ENCODE results near the gene SDHA.
"Not testable (repeated sequence)": the region's sequence is repeated elsewhere in the genome, so short reads cannot be mapped to it uniquely, and the experiment has no call there.

The SDHA gene

DNA sequence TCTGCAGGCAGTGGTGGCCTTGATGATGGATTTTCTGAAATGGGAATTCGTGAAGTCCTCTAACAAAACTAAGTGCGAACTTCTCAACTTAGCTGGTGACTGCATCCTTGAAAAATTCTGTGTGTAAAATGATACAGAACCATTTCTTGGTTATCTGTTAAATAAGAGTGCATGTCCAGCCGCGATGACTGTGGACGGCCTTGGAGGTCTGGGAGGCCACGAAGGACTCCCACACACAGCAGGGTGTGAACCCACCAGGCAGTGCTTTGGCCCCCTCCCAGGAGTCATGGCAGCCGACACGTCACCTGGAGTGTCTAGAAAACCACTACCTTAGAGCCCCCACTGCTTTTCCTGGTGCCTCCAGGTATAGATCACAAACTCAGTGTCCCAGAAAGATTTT is 85.6 kb downstream of the SDHA start:
- DNase-seq, result not testable (repeated sequence)

DNA sequence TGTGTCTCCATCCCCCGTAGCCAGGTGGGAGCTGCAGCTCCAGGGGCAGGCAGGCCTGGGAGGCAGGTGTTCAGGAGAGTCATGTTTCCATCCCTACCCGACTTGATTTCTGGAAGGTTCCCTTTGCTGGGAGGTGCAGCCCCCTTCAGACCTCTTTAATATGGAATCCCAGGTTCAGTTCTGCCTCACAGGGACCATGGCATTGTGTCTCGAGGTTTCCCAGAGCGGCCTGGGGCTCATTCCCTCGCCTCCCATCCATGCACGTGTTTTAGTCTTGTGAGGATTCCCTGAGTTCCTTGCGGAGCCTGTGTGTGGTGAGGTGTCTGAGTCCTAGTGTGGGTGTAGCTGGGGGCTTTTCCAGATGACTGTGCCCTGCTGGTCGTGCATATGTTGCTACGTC is 86.9 kb downstream of the SDHA start:
- no peak for DNase-seq

DNA sequence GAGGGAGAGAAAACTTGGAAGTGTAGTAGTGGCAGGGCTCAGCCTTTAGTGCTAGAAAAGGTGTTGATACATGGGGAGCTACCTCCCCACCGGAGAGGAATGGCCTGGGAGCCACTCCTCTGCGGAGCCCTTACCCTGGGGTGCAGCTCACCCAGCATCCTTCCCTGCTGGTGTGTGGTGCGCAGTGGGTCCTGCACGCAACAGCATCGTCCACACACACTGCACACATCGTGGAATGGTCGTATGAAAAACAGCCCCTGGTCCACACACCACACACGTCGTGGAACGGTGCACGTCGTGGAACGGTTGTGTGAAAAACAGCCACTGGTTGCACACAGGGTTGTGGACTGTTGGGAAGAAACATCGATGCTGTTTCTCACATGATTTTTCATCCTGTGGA is 87.3 kb downstream of the SDHA start:
- no peak for DNase-seq

- no peak for DNase-seq
Observed at GRCh38 chr5:306011-306805, 88.1 kb downstream of the SDHA start.

All from NCI-H226 (cell line).